ENCODE results near the gene MSH3.

DNA sequence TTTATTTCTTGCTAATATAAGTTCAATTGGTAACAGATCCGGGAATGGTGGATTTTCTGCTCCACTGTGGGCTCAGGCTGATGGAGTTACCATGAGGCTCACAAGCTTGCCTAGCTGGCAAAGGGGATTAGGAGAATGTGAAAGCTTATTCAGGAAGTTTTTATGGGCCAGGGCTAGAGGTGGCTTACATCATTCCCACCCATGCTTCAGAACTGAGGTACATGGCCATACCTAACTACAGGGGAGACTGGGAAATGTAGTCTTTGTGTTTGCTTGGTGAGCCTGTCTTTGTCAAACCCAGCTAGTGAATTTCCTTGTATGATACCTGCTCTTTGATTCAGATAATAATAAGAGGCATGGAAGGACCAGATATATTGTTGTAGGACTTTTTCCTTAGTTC, 106.2 kb downstream of the MSH3 start:
- TF ChIP-seq POLR2A (IDR thresholded peaks at IDR 0.05): no peak
- TF ChIP-seq, protein P1, sequence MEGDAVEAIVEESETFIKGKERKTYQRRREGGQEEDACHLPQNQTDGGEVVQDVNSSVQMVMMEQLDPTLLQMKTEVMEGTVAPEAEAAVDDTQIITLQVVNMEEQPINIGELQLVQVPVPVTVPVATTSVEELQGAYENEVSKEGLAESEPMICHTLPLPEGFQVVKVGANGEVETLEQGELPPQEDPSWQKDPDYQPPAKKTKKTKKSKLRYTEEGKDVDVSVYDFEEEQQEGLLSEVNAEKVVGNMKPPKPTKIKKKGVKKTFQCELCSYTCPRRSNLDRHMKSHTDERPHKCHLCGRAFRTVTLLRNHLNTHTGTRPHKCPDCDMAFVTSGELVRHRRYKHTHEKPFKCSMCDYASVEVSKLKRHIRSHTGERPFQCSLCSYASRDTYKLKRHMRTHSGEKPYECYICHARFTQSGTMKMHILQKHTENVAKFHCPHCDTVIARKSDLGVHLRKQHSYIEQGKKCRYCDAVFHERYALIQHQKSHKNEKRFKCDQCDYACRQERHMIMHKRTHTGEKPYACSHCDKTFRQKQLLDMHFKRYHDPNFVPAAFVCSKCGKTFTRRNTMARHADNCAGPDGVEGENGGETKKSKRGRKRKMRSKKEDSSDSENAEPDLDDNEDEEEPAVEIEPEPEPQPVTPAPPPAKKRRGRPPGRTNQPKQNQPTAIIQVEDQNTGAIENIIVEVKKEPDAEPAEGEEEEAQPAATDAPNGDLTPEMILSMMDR (IDR thresholded peaks at IDR 0.05): no peak
